Loucy (cell line): ENCODE measurements around the gene PCYT2.

Experiments used
- EZH2phosphoT487 ChIP-seq: fragments of 200-600 bp; IDR thresholded peaks from 2 replicates; pipeline ENCODE4 v1.6.1; 2018; ENCODE audit warnings: antibody characterized with exemption, mild to moderate bottlenecking, moderate library complexity, borderline replicate concordance
- TF ChIP-seq, protein P1 (sequence below): fragments of 200-600 bp; sonication (generic); conservative IDR thresholded peaks from 2 replicates; pipeline ENCODE4 v1.5.1; 2014; ENCODE audit warnings: mild to moderate bottlenecking, antibody characterized with exemption, low read length

DNA sequence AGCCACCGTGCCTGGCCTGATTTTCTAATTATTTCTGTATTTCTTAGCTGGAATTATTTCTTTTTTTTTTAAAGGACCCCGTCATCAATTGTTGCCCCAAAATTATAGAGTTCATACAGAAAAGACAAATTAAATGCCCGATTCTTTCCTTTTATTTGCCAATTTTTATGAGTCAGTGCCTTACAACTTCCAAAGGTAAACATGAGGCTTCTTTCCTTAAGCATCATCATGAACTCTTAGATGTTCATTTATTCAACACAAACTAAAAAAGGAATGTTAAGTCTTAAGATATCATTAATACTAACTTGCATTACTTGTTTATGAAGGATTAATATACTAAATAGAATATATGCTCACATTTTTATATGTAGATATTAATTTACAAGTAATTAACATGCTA is 32.9 kb downstream of the PCYT2 start:
- TF ChIP-seq EZH2phosphoT487: no peak
- TF ChIP-seq, protein P1, sequence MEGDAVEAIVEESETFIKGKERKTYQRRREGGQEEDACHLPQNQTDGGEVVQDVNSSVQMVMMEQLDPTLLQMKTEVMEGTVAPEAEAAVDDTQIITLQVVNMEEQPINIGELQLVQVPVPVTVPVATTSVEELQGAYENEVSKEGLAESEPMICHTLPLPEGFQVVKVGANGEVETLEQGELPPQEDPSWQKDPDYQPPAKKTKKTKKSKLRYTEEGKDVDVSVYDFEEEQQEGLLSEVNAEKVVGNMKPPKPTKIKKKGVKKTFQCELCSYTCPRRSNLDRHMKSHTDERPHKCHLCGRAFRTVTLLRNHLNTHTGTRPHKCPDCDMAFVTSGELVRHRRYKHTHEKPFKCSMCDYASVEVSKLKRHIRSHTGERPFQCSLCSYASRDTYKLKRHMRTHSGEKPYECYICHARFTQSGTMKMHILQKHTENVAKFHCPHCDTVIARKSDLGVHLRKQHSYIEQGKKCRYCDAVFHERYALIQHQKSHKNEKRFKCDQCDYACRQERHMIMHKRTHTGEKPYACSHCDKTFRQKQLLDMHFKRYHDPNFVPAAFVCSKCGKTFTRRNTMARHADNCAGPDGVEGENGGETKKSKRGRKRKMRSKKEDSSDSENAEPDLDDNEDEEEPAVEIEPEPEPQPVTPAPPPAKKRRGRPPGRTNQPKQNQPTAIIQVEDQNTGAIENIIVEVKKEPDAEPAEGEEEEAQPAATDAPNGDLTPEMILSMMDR: no peak
